ENCODE data around the gene C16orf90. TPM values are rescaled to one million over a fixed set of nuclear protein-coding genes. Genes with fewer than 3 reads are reported as not detected.

Gene C16orf90
- total and polyA plus RNA-seq, 2 experiments from 2014 or later = not detected

DNA sequence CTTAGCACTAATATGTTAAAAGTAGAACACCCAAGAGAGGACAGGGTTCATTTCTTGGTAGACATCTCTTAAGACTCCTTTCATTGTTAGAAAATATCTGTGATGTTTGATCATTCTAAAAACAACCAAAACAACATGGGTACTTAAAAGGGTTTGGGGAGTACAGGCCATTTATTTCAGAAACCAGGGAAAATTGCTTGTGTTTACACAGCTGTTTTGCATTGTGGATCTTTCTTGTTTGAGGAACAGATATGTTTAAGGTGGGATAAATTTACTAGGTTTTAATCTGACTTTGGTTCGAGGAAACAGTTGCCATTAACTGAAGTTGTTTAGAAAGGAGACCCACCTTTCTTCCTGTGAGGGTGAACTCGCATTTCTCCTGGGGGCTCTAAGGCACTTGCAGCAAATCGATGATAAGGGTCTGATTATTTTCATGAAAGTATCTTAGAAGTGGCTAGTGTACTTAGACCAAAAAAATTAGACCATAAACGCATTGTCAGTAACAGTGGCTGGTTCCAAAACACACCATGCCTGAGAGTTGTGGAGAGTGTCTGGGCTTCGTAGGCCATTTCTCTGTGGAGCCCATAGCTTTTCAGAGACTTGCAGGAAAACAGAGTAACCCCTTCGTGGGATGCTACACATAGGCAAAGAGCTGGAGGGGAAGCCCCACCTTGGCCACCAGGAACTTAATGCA lies 23.1 kb upstream of the C16orf90 start:
- DNase-seq (ENCODE audit: low spot score) = no peak
- H3K27me3 ChIP-seq = no peaks in the 10 kb centered on the region
- H3K9me3 ChIP-seq (ENCODE audit: low read depth) = no peaks in the 10 kb centered on the region
- H3K4me2 ChIP-seq = no peak overlapping the region
- H4K20me1 ChIP-seq (ENCODE audit: insufficient read depth, poor library complexity, severe bottlenecking) = no peaks in the 10 kb centered on the region
- 61% methylated on average over 6 of the region's 6 CpGs for WGBS (ENCODE audit: low lambda C conversion rate, missing lambda C conversion rate)
- H3K4me1 ChIP-seq (ENCODE audit: insufficient read depth) = peaks cover 11% of the 10 kb centered on the region
- H3K27ac ChIP-seq = peak overlapping the region; percentile 90
- TF ChIP-seq, protein P1, sequence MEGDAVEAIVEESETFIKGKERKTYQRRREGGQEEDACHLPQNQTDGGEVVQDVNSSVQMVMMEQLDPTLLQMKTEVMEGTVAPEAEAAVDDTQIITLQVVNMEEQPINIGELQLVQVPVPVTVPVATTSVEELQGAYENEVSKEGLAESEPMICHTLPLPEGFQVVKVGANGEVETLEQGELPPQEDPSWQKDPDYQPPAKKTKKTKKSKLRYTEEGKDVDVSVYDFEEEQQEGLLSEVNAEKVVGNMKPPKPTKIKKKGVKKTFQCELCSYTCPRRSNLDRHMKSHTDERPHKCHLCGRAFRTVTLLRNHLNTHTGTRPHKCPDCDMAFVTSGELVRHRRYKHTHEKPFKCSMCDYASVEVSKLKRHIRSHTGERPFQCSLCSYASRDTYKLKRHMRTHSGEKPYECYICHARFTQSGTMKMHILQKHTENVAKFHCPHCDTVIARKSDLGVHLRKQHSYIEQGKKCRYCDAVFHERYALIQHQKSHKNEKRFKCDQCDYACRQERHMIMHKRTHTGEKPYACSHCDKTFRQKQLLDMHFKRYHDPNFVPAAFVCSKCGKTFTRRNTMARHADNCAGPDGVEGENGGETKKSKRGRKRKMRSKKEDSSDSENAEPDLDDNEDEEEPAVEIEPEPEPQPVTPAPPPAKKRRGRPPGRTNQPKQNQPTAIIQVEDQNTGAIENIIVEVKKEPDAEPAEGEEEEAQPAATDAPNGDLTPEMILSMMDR (IDR thresholded peaks at IDR 0.05; ENCODE audit: poor library complexity) = no peak
- no peak for TF ChIP-seq EZH2phosphoT487 (IDR thresholded peaks at IDR 0.05; ENCODE audit: low read depth, severe bottlenecking, unreplicated experiment)
- no peak for TF ChIP-seq EZH2 (IDR thresholded peaks at IDR 0.05; ENCODE audit: borderline replicate concordance)
- no peak overlapping the region for H3K4me3 ChIP-seq
- H3K79me2 ChIP-seq = no peaks in the 10 kb centered on the region
- no peak overlapping the region for H2AFZ ChIP-seq
- no peaks in the 10 kb centered on the region for H3K9me2 ChIP-seq (replicated peaks; ENCODE audit: insufficient read depth)
- H3K36me3 ChIP-seq (replicated peaks; ENCODE audit: insufficient read depth, low read depth) = no peaks in the 10 kb centered on the region

DNA sequence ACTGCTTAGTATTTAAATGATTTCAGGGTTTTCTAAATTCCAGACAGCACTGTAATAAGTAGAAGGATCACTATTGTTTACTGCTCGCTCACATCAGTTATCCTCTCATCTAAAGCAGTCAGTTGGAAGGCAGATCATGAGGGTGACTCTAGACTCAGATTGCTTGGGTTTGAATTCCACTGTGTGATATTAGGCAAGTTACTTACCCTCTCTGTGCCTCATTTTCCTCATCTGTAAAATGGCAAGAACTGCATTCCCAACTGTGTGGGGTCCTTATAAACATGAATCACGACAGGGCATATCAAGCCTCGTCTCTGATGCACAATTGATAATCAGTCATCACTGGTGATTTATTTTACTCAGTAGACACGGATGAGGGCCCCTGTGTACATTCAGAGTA lies 20.6 kb upstream of the C16orf90 start:
- H3K36me3 ChIP-seq (replicated peaks; ENCODE audit: insufficient read depth, low read depth) = no peaks in the 10 kb centered on the region
- H3K27ac ChIP-seq = no peak overlapping the region
- no peak overlapping the region for H3K4me2 ChIP-seq
- no peak overlapping the region for H2AFZ ChIP-seq
- H3K4me3 ChIP-seq = no peak overlapping the region
- H3K79me2 ChIP-seq = no peaks in the 10 kb centered on the region
- TF ChIP-seq EZH2 (IDR thresholded peaks at IDR 0.05; ENCODE audit: borderline replicate concordance) = no peak
- TF ChIP-seq EZH2phosphoT487 (IDR thresholded peaks at IDR 0.05; ENCODE audit: low read depth, severe bottlenecking, unreplicated experiment) = no peak
- TF ChIP-seq, protein P1 (IDR thresholded peaks at IDR 0.05; ENCODE audit: poor library complexity) = no peak
- WGBS (ENCODE audit: low lambda C conversion rate, missing lambda C conversion rate) = 97% methylated on average over 4 of the region's 4 CpGs
- H4K20me1 ChIP-seq (ENCODE audit: insufficient read depth, poor library complexity, severe bottlenecking) = no peaks in the 10 kb centered on the region
- no peaks in the 10 kb centered on the region for H3K9me2 ChIP-seq (replicated peaks; ENCODE audit: insufficient read depth)
- no peaks in the 10 kb centered on the region for H3K9me3 ChIP-seq (ENCODE audit: low read depth)
- no peaks in the 10 kb centered on the region for H3K27me3 ChIP-seq
- H3K4me1 ChIP-seq (ENCODE audit: insufficient read depth) = peaks cover 11% of the 10 kb centered on the region
- no peak for DNase-seq (ENCODE audit: low spot score)

DNA sequence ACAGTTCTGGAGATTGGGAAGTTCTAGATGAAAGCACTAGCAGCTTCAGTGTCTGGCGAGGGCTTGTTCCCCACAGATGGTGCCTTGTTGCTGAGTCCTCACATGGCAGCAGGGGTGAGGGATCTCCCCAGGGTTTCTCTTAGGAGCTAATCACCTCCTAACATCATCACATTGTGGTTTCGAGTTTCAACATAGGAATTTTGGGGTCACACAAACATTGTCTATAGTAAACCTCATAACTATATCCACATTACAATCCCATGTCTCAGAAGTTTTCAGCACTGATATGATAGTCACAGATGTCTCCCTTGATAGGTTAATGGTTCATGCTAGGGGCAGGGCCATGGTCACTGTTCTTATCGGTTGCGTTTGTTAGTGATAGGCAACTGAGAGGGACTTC lies 19.3 kb upstream of the C16orf90 start:
- no peak for DNase-seq (ENCODE audit: low spot score)
- Histone ChIP-seq H3K4me2 (no peak overlapping the region), H3K36me3 (replicated peaks; ENCODE audit: insufficient read depth, low read depth) (no peaks in the 10 kb centered on the region)

More for the DNA sequence above, 19.3 kb upstream of the C16orf90 start:
- WGBS (ENCODE audit: low lambda C conversion rate, missing lambda C conversion rate) = 96% methylated on average over 4 of the region's 4 CpGs
- H2AFZ ChIP-seq = no peak overlapping the region
- no peaks in the 10 kb centered on the region for H3K79me2 ChIP-seq
- no peaks in the 10 kb centered on the region for H3K27me3 ChIP-seq
- TF ChIP-seq, protein P1 (IDR thresholded peaks at IDR 0.05; ENCODE audit: poor library complexity) = no peak
- no peak for TF ChIP-seq EZH2phosphoT487 (IDR thresholded peaks at IDR 0.05; ENCODE audit: low read depth, severe bottlenecking, unreplicated experiment)
- no peak for TF ChIP-seq EZH2 (IDR thresholded peaks at IDR 0.05; ENCODE audit: borderline replicate concordance)
- peaks cover 9% of the 10 kb centered on the region for H3K4me1 ChIP-seq (ENCODE audit: insufficient read depth)
- no peaks in the 10 kb centered on the region for H3K9me3 ChIP-seq (ENCODE audit: low read depth)
- no peaks in the 10 kb centered on the region for H3K9me2 ChIP-seq (replicated peaks; ENCODE audit: insufficient read depth)
- H4K20me1 ChIP-seq (ENCODE audit: insufficient read depth, poor library complexity, severe bottlenecking) = no peaks in the 10 kb centered on the region
- H3K4me3 ChIP-seq = no peak overlapping the region
- H3K27ac ChIP-seq = no peak overlapping the region
